Measurements from ENCODE around the gene TBC1D5. TPM values are rescaled to one million over a fixed set of nuclear protein-coding genes. Genes with fewer than 3 reads are reported as not detected.

The TBC1D5 gene
- total and polyA plus RNA-seq, 4 donors: 11.8 to 75.5 (median 34.5) TPM

GRCh38 chr3:17261627-17262369 lies 480.6 kb downstream of the TBC1D5 start:
- DNase-seq (no peak), ATAC-seq (ENCODE audit: low FRiP score) (no peak)
- no peak overlapping the region for H3K27ac ChIP-seq (ENCODE audit: low read depth in 1 of 2, low read length in 2 of 2)
- intact Hi-C loops (cut with DNase I): loop anchor here in 1 of 2 donors (5.0 kb wide), 1 partner anchor 151 kb away; no protein-coding TSS in a partner anchor
- no peak overlapping the region for H3K4me3 ChIP-seq (ENCODE audit: low read length in 2 of 2)
- H3K4me1 ChIP-seq (ENCODE audit: control insufficient read depth in 1 of 2, insufficient read depth in 2 of 2, low read length in 2 of 2): no peaks in the 10 kb centered on the region
- no peaks in the 10 kb centered on the region for H3K27me3 ChIP-seq (ENCODE audit: control insufficient read depth in 1 of 2, insufficient read depth in 2 of 2, low read length in 1 of 2)
- no peaks in the 10 kb centered on the region for H3K36me3 ChIP-seq (ENCODE audit: control insufficient read depth in 1 of 2, insufficient read depth in 2 of 2, low read length in 1 of 2)
- WGBS, 2 donors: 92 to 95% methylated on average over 3 of the region's 3 CpGs
- H3K9me3 ChIP-seq (ENCODE audit: control insufficient read depth, low read length): no peaks in the 10 kb centered on the region

GRCh38 chr3:17260257-17260656 lies 482.2 kb downstream of the TBC1D5 start:
- H3K4me1 ChIP-seq (ENCODE audit: control insufficient read depth in 1 of 2, insufficient read depth in 2 of 2, low read length in 2 of 2): no peaks in the 10 kb centered on the region
- no peak for ATAC-seq (ENCODE audit: low FRiP score)
- no peak for DNase-seq
- no peaks in the 10 kb centered on the region for H3K36me3 ChIP-seq (ENCODE audit: control insufficient read depth in 1 of 2, insufficient read depth in 2 of 2, low read length in 1 of 2)
- no peaks in the 10 kb centered on the region for H3K9me3 ChIP-seq (ENCODE audit: control insufficient read depth, low read length)
- no peak overlapping the region for H3K27ac ChIP-seq (ENCODE audit: low read depth in 1 of 2, low read length in 2 of 2)
- intact Hi-C loops (cut with DNase I): loop anchor here in 1 of 2 donors (5.0 kb wide), 1 partner anchor 152 kb away; no protein-coding TSS in a partner anchor
- H3K4me3 ChIP-seq (ENCODE audit: low read length in 2 of 2): no peak overlapping the region
- H3K27me3 ChIP-seq (ENCODE audit: control insufficient read depth in 1 of 2, insufficient read depth in 2 of 2, low read length in 1 of 2): no peaks in the 10 kb centered on the region

GRCh38 chr3:17259685-17260084 lies 482.7 kb downstream of the TBC1D5 start:
- no peak overlapping the region for H3K27ac ChIP-seq (ENCODE audit: low read depth in 1 of 2, low read length in 2 of 2)
- intact Hi-C loops (cut with DNase I): loop anchor here (2.0 to 10.0 kb wide), 4 partner anchors 153 to 585 kb away; no protein-coding TSS in a partner anchor
- no peaks in the 10 kb centered on the region for H3K9me3 ChIP-seq (ENCODE audit: control insufficient read depth, low read length)
- ATAC-seq (ENCODE audit: low FRiP score) (no peak), DNase-seq (no peak)
- H3K4me1 ChIP-seq (ENCODE audit: control insufficient read depth in 1 of 2, insufficient read depth in 2 of 2, low read length in 2 of 2): no peaks in the 10 kb centered on the region
- 84 to 87% methylated on average over 5 of the region's 5 CpGs for WGBS, 2 donors
- no peaks in the 10 kb centered on the region for H3K36me3 ChIP-seq (ENCODE audit: control insufficient read depth in 1 of 2, insufficient read depth in 2 of 2, low read length in 1 of 2)
- no peak overlapping the region for H3K4me3 ChIP-seq (ENCODE audit: low read length in 2 of 2)
- no peaks in the 10 kb centered on the region for H3K27me3 ChIP-seq (ENCODE audit: control insufficient read depth in 1 of 2, insufficient read depth in 2 of 2, low read length in 1 of 2)

- no peak for ATAC-seq (ENCODE audit: low FRiP score)
- DNase-seq: no peak
- 39 to 43% methylated on average over 3 of the region's 3 CpGs for WGBS, 2 donors
- no peak overlapping the region for H3K27ac ChIP-seq (ENCODE audit: low read depth in 1 of 2, low read length in 2 of 2)
- H3K9me3 ChIP-seq (ENCODE audit: control insufficient read depth, low read length): no peaks in the 10 kb centered on the region
- no peak overlapping the region for H3K4me3 ChIP-seq (ENCODE audit: low read length in 2 of 2)
- intact Hi-C loops (cut with DNase I): loop anchor here (2.0 to 10.0 kb wide), 3 partner anchors 154 to 586 kb away; no protein-coding TSS in a partner anchor
- no peaks in the 10 kb centered on the region for H3K4me1 ChIP-seq (ENCODE audit: control insufficient read depth in 1 of 2, insufficient read depth in 2 of 2, low read length in 2 of 2)
- H3K27me3 ChIP-seq (ENCODE audit: control insufficient read depth in 1 of 2, insufficient read depth in 2 of 2, low read length in 1 of 2): no peaks in the 10 kb centered on the region
- no peaks in the 10 kb centered on the region for H3K36me3 ChIP-seq (ENCODE audit: control insufficient read depth in 1 of 2, insufficient read depth in 2 of 2, low read length in 1 of 2)
These were observed 483.5 kb downstream of the TBC1D5 start for GRCh38 chr3:17258823-17259436.

- Histone ChIP-seq H3K36me3 (ENCODE audit: control insufficient read depth in 1 of 2, insufficient read depth in 2 of 2, low read length in 1 of 2) (no peaks in the 10 kb centered on the region), H3K4me1 (ENCODE audit: control insufficient read depth in 1 of 2, insufficient read depth in 2 of 2, low read length in 2 of 2) (no peaks in the 10 kb centered on the region), H3K9me3 (ENCODE audit: control insufficient read depth, low read length) (no peaks in the 10 kb centered on the region), H3K4me3 (ENCODE audit: low read length in 2 of 2) (no peak overlapping the region), H3K27ac (ENCODE audit: low read depth in 1 of 2, low read length in 2 of 2) (no peak overlapping the region), H3K27me3 (ENCODE audit: control insufficient read depth in 1 of 2, insufficient read depth in 2 of 2, low read length in 1 of 2) (no peaks in the 10 kb centered on the region)
- ATAC-seq (ENCODE audit: low FRiP score): no peak
- intact Hi-C loops (cut with DNase I): loop anchor here (5.0 to 10.0 kb wide), 2 partner anchors 585 to 588 kb away; no protein-coding TSS in a partner anchor
- no peak for DNase-seq
These were observed 485.2 kb downstream of the TBC1D5 start for GRCh38 chr3:17257269-17257668.

GRCh38 chr3:17243621-17244020 lies 498.8 kb downstream of the TBC1D5 start:
- Histone ChIP-seq H3K4me3 (ENCODE audit: low read length in 2 of 2) (no peak overlapping the region), H3K36me3 (ENCODE audit: control insufficient read depth in 1 of 2, insufficient read depth in 2 of 2, low read length in 1 of 2) (no peaks in the 10 kb centered on the region), H3K27me3 (ENCODE audit: control insufficient read depth in 1 of 2, insufficient read depth in 2 of 2, low read length in 1 of 2) (no peaks in the 10 kb centered on the region), H3K4me1 (ENCODE audit: control insufficient read depth in 1 of 2, insufficient read depth in 2 of 2, low read length in 2 of 2) (no peaks in the 10 kb centered on the region), H3K9me3 (ENCODE audit: control insufficient read depth, low read length) (no peaks in the 10 kb centered on the region), H3K27ac (ENCODE audit: low read depth in 1 of 2, low read length in 2 of 2) (no peak overlapping the region)
- WGBS, 2 donors: 64 to 68% methylated on average over 1 of the region's 1 CpG
- DNase-seq (no peak), ATAC-seq (ENCODE audit: low FRiP score) (no peak)
- intact Hi-C loops (cut with DNase I): no loop called here

GRCh38 chr3:17239417-17239816 lies 503.0 kb downstream of the TBC1D5 start:
- Histone ChIP-seq H3K27me3 (ENCODE audit: control insufficient read depth in 1 of 2, insufficient read depth in 2 of 2, low read length in 1 of 2) (no peaks in the 10 kb centered on the region), H3K4me1 (ENCODE audit: control insufficient read depth in 1 of 2, insufficient read depth in 2 of 2, low read length in 2 of 2) (peaks cover 0 to 4% of the 10 kb centered on the region in 2 donors), H3K27ac (ENCODE audit: low read depth in 1 of 2, low read length in 2 of 2) (no peak overlapping the region), H3K4me3 (ENCODE audit: low read length in 2 of 2) (no peak overlapping the region), H3K9me3 (ENCODE audit: control insufficient read depth, low read length) (no peaks in the 10 kb centered on the region), H3K36me3 (ENCODE audit: control insufficient read depth in 1 of 2, insufficient read depth in 2 of 2, low read length in 1 of 2) (no peaks in the 10 kb centered on the region)
- intact Hi-C loops (cut with DNase I): loop anchor here in 1 of 2 donors (10.0 kb wide), 1 partner anchor 205 kb away; no protein-coding TSS in a partner anchor
- no peak for ATAC-seq (ENCODE audit: low FRiP score)
- DNase-seq: no peak

- ATAC-seq (ENCODE audit: low FRiP score): no peak
- H3K4me3 ChIP-seq (ENCODE audit: low read length in 2 of 2): no peak overlapping the region
- no peak for DNase-seq
- no peak overlapping the region for H3K27ac ChIP-seq (ENCODE audit: low read depth in 1 of 2, low read length in 2 of 2)
- peaks cover 0 to 4% of the 10 kb centered on the region in 2 donors for H3K4me1 ChIP-seq (ENCODE audit: control insufficient read depth in 1 of 2, insufficient read depth in 2 of 2, low read length in 2 of 2)
- no peaks in the 10 kb centered on the region for H3K9me3 ChIP-seq (ENCODE audit: control insufficient read depth, low read length)
- no peaks in the 10 kb centered on the region for H3K27me3 ChIP-seq (ENCODE audit: control insufficient read depth in 1 of 2, insufficient read depth in 2 of 2, low read length in 1 of 2)
- H3K36me3 ChIP-seq (ENCODE audit: control insufficient read depth in 1 of 2, insufficient read depth in 2 of 2, low read length in 1 of 2): no peaks in the 10 kb centered on the region
- intact Hi-C loops (cut with DNase I): loop anchor here in 1 of 2 donors (10.0 kb wide), 1 partner anchor 203 kb away; no protein-coding TSS in a partner anchor
These were observed 504.4 kb downstream of the TBC1D5 start for GRCh38 chr3:17238023-17238422.

- intact Hi-C loops (cut with DNase I): loop anchor here (2.0 to 10.0 kb wide), 2 partner anchors 201 to 633 kb away; no protein-coding TSS in a partner anchor
- Histone ChIP-seq H3K36me3 (ENCODE audit: control insufficient read depth in 1 of 2, insufficient read depth in 2 of 2, low read length in 1 of 2) (no peaks in the 10 kb centered on the region), H3K27me3 (ENCODE audit: control insufficient read depth in 1 of 2, insufficient read depth in 2 of 2, low read length in 1 of 2) (no peaks in the 10 kb centered on the region), H3K27ac (ENCODE audit: low read depth in 1 of 2, low read length in 2 of 2) (no peak overlapping the region), H3K4me3 (ENCODE audit: low read length in 2 of 2) (no peak overlapping the region), H3K9me3 (ENCODE audit: control insufficient read depth, low read length) (no peaks in the 10 kb centered on the region), H3K4me1 (ENCODE audit: control insufficient read depth in 1 of 2, insufficient read depth in 2 of 2, low read length in 2 of 2) (peaks cover 0 to 4% of the 10 kb centered on the region in 2 donors)
- no peak for DNase-seq
- no peak for ATAC-seq (ENCODE audit: low FRiP score)
These were observed 507.1 kb downstream of the TBC1D5 start for GRCh38 chr3:17235310-17235709.

Measured in aorta (tissue), 5 donors.